Subcutaneous adipose tissue (tissue), 4 donors: ENCODE data around the gene HOXC13. TPM values are rescaled to one million over a fixed set of nuclear protein-coding genes. Genes with fewer than 3 reads are reported as not detected.

ENCODE experiments used
- total RNA-seq, 4 donors: library from RNA; depleted of rRNA; stranded (reverse); fragments of >200 nt; gene quantifications; one replicate each; pipeline ENCODE4 v1.1.0, GENCODE V29; 2016
- TF ChIP-seq, protein P1 (sequence below): fragments of 450-650 bp; IDR thresholded peaks from one replicate; pipeline ENCODE4 v1.5.1; 2016; ENCODE audit warnings: low read depth, mild to moderate bottlenecking, control low read depth, antibody characterized with exemption, moderate library complexity

HOXC13 gene
- total RNA-seq, 4 donors from 2014 or later = 0.34 to 1.1 TPM; not detected in 2

DNA sequence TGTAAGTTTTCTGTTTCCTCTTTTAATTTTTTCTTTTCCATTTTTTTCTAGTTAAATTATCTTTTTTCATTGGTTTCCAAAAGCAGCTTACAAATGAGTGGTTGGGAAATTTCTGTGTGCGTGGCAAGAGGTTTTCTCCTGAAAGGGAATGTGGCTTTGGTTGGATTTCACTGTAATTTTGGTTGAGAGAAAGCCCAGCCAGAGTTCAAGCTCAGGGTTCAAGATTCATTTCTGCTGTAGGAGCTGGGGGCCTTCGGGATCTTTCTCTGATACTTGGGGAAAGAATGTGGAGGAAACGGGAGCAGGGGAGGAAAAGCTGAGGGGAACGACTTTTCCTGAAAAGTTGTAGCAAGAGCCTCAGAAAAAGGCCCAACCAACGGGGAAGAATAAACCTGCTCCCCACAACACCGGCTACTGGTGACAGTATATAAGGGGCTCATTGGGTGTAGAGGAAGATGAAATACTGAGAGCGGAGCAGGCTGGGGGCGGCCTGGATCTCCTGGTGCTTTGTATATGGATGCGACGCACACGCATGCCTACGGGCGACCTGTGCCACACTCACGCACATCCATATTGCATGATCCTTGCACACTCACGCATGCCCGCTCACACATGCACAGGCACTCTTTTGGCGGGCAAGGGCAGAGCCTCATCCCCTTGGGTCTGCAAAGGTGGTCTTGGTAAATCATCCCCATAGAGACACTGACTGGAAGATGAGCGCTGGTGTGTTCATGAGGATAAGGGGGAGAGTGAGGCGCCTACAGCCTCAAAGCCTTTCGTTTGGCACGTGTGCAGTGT, 48.3 kb downstream of the HOXC13 start:
- TF ChIP-seq, protein P1, sequence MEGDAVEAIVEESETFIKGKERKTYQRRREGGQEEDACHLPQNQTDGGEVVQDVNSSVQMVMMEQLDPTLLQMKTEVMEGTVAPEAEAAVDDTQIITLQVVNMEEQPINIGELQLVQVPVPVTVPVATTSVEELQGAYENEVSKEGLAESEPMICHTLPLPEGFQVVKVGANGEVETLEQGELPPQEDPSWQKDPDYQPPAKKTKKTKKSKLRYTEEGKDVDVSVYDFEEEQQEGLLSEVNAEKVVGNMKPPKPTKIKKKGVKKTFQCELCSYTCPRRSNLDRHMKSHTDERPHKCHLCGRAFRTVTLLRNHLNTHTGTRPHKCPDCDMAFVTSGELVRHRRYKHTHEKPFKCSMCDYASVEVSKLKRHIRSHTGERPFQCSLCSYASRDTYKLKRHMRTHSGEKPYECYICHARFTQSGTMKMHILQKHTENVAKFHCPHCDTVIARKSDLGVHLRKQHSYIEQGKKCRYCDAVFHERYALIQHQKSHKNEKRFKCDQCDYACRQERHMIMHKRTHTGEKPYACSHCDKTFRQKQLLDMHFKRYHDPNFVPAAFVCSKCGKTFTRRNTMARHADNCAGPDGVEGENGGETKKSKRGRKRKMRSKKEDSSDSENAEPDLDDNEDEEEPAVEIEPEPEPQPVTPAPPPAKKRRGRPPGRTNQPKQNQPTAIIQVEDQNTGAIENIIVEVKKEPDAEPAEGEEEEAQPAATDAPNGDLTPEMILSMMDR = no peak

DNA sequence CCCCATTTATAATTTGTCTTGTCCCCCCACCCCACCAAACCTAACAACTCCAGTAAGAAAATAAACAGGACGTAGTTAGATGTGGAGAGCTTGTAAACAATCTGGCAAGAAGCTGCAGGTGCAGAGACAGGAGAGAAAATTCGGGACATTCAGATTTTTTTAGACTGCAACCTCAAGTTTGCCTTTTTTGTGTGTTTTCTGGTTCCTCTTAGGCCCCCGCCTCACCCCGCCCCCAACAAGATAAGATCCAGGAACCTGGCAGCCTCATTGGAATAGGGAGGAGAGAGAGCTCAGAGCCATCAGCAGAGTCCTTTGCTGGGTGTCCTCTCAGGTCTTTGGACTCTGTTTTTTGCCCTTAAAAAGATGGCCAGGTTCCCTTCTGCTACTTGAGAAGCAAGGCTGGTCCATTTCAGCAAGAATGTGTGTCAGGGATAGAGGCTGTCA, 49.2 kb downstream of the HOXC13 start:
- TF ChIP-seq, protein P1 = no peak

DNA sequence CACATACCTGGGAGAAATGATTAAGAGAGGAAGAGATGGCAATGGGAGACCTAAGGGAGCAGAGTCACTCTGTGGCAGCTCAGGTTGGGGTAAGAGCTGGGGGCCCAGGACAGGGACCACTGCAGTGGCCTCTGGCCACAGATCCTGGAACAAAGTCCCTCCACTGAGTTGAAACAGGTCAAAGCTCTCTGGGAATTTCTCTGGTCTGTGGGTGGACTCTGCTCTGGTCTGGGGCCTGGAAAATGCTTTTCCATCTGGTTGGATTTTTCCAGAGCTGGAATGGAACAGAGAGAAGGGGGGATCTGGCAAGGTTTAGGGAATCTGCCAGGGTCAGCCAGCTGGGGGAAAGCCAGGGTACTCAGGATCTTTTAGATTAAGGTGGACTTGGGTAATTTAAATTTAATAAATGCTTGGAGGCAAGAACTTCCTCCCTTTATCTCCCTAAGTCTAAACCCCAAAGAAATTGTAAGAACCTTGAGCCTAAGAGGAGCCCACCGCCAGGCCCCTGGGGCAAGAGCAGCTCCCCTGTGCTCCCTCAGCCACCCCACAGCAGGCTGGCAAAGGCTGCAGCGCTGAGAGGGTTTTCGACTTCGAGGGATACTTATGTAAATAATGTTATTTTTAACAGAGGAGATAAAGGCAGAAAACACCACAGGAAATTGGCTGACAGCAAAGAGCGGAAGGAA, 50.1 kb downstream of the HOXC13 start:
- TF ChIP-seq, protein P1 = no peak

DNA sequence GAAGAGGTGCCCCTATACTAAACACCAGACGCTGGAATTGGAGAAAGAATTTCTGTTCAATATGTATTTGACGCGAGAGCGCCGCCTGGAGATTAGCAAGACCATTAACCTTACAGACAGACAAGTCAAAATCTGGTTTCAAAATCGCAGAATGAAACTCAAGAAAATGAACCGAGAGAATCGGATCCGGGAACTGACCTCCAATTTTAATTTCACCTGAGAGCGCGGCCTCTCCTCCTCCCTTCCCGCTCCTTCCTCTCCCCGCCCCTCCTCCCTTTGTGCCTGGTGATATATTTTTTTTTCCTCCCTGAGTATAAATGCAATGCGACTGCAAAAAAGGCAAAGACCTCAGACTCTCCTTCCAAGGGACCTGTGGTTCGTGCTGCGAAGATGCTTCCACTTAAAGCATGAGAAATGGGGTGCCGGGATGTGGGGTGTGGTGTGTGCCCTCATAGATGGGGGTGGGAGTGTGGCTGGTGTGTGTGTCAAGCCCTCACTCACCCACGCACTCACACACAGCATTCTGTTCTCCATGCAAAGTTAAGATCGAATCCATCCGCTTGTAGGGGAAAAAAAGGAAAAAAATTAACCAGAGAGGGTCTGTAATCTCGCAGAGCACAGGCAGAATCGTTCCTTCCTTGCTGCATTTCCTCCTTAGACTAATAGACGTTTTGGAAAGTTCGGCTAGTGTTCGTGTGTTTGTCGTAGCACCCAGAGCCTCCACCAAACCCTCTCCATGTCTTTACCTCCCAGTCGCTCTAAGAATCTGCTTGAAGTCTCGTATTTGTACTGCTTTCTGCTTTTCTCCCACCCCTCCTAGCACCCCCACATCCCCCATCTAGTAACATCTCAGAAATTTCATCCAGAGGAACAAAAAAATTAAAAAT, 50.8 kb downstream of the HOXC13 start:
- TF ChIP-seq, protein P1 = no peak

DNA sequence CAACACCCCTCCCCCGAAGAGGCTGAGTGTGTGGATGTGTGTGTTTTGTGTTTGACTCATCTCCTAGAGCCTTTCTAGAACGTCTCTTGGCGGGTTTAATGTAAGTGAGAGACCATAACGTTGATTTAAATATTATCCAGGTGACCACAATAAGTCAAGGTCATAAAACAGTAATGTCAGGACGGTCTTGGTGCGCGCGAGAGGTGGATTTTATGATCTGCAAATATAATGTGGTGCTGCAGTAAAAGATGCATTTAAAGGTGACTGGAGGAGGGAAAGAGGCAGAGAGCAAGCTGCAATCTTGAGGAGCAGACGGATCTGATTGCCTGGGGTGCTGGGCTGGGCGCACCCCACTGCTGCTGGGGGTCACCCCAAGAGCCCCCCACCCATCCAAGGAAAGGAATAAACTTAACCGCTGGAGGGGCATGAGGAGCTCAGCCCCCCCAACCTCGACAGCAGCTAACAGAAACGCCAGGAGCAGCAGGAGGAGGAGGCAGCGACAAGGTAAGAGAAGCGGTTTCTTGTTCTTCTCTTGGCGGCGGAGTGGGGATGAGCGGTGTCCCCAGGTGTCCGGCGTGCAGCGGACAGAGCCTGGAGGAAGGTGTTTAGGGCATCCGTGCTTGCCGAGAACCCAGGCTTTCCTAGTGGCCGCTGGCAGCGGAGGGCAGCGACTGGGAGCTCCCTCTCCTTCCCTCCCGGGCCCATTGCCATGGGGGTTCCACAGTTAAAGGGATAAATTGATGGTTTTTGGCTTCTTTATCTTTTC, 51.9 kb downstream of the HOXC13 start:
- TF ChIP-seq, protein P1 = no peak

DNA sequence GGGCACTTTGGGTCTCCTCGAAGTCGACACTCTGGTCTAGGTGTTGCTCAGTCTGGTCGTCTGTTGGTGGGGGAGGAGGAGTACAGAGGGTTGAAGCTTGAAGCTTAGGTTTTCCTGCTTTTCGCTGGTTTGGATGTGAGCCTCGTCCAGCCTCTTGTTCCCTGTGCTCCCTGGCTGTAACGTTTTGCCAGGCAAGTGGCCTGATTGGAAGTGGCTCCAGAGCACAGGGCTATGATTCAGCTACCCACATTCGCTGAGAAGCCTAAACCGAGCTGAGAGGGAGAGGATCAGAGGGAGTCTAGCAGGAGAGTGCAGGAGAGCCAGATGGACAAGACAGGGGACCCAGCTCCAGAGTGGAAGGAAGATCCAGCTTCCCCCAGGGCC, 52.4 kb downstream of the HOXC13 start:
- TF ChIP-seq, protein P1 = no peak
